ENCODE results near the gene EPS8L2.
"Not testable (repeated sequence)": the region's sequence is repeated elsewhere in the genome, so short reads cannot be mapped to it uniquely, and the experiment has no call there.

EPS8L2 gene

GRCh38 chr11:726278-727220 is 20.5 kb downstream of the EPS8L2 start:
- DNase-seq, result peak; percentile 49

- DNase-seq, result no peak
Measured at GRCh38 chr11:727281-727701, 21.3 kb downstream of the EPS8L2 start.

- peak; percentile 79 for DNase-seq
Measured at GRCh38 chr11:727859-728748, 22.1 kb downstream of the EPS8L2 start.

- no peak for DNase-seq
Measured at GRCh38 chr11:728901-729491, 23.0 kb downstream of the EPS8L2 start.

GRCh38 chr11:729492-730074 is 23.6 kb downstream of the EPS8L2 start:
- no peak for DNase-seq

GRCh38 chr11:733072-733471 is 27.0 kb downstream of the EPS8L2 start:
- no peak for DNase-seq

GRCh38 chr11:734541-734940 is 28.5 kb downstream of the EPS8L2 start:
- DNase-seq, result not testable (repeated sequence)

- no peak for DNase-seq
Measured at GRCh38 chr11:737366-737765, 31.3 kb downstream of the EPS8L2 start.

- DNase-seq, result not testable (repeated sequence)
Measured at GRCh38 chr11:737899-738298, 31.9 kb downstream of the EPS8L2 start.

GRCh38 chr11:742156-742546 is 36.1 kb downstream of the EPS8L2 start:
- no peak for DNase-seq

- no peak for DNase-seq
Measured at GRCh38 chr11:742571-743201, 36.7 kb downstream of the EPS8L2 start.

GRCh38 chr11:745428-745827 is 39.4 kb downstream of the EPS8L2 start:
- DNase-seq, result no peak

- no peak for DNase-seq
Measured at GRCh38 chr11:746289-747157, 40.5 kb downstream of the EPS8L2 start.

GRCh38 chr11:747158-748006 is 41.4 kb downstream of the EPS8L2 start, which contains the start of gene TALDO1:
Gene TALDO1 (plus strand): TSS chr11:747464. CDS start chr11:747482, 18 bp downstream.
- peak; percentile 87 for DNase-seq

- no peak for DNase-seq
Measured at GRCh38 chr11:748007-748359, 42.0 kb downstream of the EPS8L2 start.

- no peak for DNase-seq
Measured at GRCh38 chr11:749731-750130, 43.7 kb downstream of the EPS8L2 start.

GRCh38 chr11:760236-760635 is 54.2 kb downstream of the EPS8L2 start:
- DNase-seq, result no peak

- no peak for DNase-seq
Measured at GRCh38 chr11:761526-762108, 55.6 kb downstream of the EPS8L2 start.

GRCh38 chr11:762421-763072 is 56.5 kb downstream of the EPS8L2 start:
- DNase-seq, result no peak

Data from stimulated activated CD4-positive, alpha-beta T cell treated with anti-CD3 and anti-CD28 coated beads, Interleukin-12 subunit alpha, Interleukin-12 subunit beta, amount 100 ng/mL, for 4 hours (primary cell).